ENCODE results near the gene CACNA1S. TPM values are rescaled to one million over a fixed set of nuclear protein-coding genes. Genes with fewer than 3 reads are reported as not detected.

Gene CACNA1S
- total RNA-seq, 4 donors from 2014 or later = 0.07 TPM; not detected in 3

- intact Hi-C loops (cut with DNase I; ENCODE audit: low total_unique reads) = no loop called here
- H3K27ac ChIP-seq = peak overlapping the region; percentile 32 to 66
- peaks cover 0 to 8% of the 10 kb centered on the region in 2 donors for H3K4me1 ChIP-seq
- no peaks in the 10 kb centered on the region for H3K36me3 ChIP-seq
- no peaks in the 10 kb centered on the region for H3K27me3 ChIP-seq
- DNase-seq = peak; percentile 42 to 62
- H3K9me3 ChIP-seq = no peaks in the 10 kb centered on the region
- H3K4me3 ChIP-seq = no peak overlapping the region
- TF ChIP-seq CTCF (IDR thresholded peaks at IDR 0.05) (no peak), POLR2A (IDR thresholded peaks at IDR 0.05) (no peak)
These were observed 13.6 kb upstream of the CACNA1S start for GRCh38 chr1:201125800-201126199.

- no peaks in the 10 kb centered on the region for H3K27me3 ChIP-seq
- no peak for DNase-seq
- H3K4me3 ChIP-seq = no peak overlapping the region
- H3K9me3 ChIP-seq = no peaks in the 10 kb centered on the region
- intact Hi-C loops (cut with DNase I; ENCODE audit: low total_unique reads) = no loop called here
- H3K27ac ChIP-seq = peak overlapping the region; percentile 18 to 66
- H3K36me3 ChIP-seq = no peaks in the 10 kb centered on the region
- peaks cover 0 to 8% of the 10 kb centered on the region in 2 donors for H3K4me1 ChIP-seq
- TF ChIP-seq CTCF (IDR thresholded peaks at IDR 0.05) (no peak), POLR2A (IDR thresholded peaks at IDR 0.05) (no peak)
These were observed 12.8 kb upstream of the CACNA1S start for GRCh38 chr1:201125019-201125418.

- H3K4me3 ChIP-seq = no peak overlapping the region
- TF ChIP-seq CTCF (IDR thresholded peaks at IDR 0.05) = no peak
- no peak for TF ChIP-seq POLR2A (IDR thresholded peaks at IDR 0.05)
- no peaks in the 10 kb centered on the region for H3K9me3 ChIP-seq
- DNase-seq = no peak
- intact Hi-C loops (cut with DNase I; ENCODE audit: low total_unique reads) = no loop called here
- peaks cover 0 to 8% of the 10 kb centered on the region in 2 donors for H3K4me1 ChIP-seq
- no peaks in the 10 kb centered on the region for H3K36me3 ChIP-seq
- no peak overlapping the region for H3K27ac ChIP-seq
- no peaks in the 10 kb centered on the region for H3K27me3 ChIP-seq
These were observed 11.6 kb upstream of the CACNA1S start for GRCh38 chr1:201123866-201124265.

GRCh38 chr1:201122321-201122957, 10.2 kb upstream of the CACNA1S start:
- no peak for DNase-seq
- TF ChIP-seq CTCF (IDR thresholded peaks at IDR 0.05) (no peak), POLR2A (IDR thresholded peaks at IDR 0.05) (no peak)
- H3K4me1 ChIP-seq = peaks cover 0 to 8% of the 10 kb centered on the region in 2 donors
- H3K4me3 ChIP-seq = no peak overlapping the region
- no peaks in the 10 kb centered on the region for H3K36me3 ChIP-seq
- H3K9me3 ChIP-seq = no peaks in the 10 kb centered on the region
- intact Hi-C loops (cut with DNase I; ENCODE audit: low total_unique reads) = no loop called here
- H3K27ac ChIP-seq = no peak overlapping the region
- H3K27me3 ChIP-seq = no peaks in the 10 kb centered on the region

- no peak for DNase-seq
- intact Hi-C loops (cut with DNase I; ENCODE audit: low total_unique reads) = no loop called here
- TF ChIP-seq CTCF (IDR thresholded peaks at IDR 0.05) (peak in 3 of 4 experiments; percentile 10 to 16 (median 14)), POLR2A (IDR thresholded peaks at IDR 0.05) (no peak)
- Histone ChIP-seq H3K9me3 (no peaks in the 10 kb centered on the region), H3K4me3 (no peak overlapping the region), H3K27me3 (no peaks in the 10 kb centered on the region), H3K27ac (no peak overlapping the region), H3K4me1 (no peaks in the 10 kb centered on the region), H3K36me3 (no peaks in the 10 kb centered on the region)
These were observed 7.3 kb upstream of the CACNA1S start for GRCh38 chr1:201119206-201120197.
